ENCODE data around the gene GRAMD1A. TPM values are rescaled to one million over a fixed set of nuclear protein-coding genes. Genes with fewer than 3 reads are reported as not detected.
"Not testable (repeated sequence)": the region's sequence is repeated elsewhere in the genome, so short reads cannot be mapped to it uniquely, and the experiment has no call there.

Gene GRAMD1A
- total RNA-seq, 2 experiments from 2014 or later: 84.2 to 124 TPM

GRCh38 chr19:35051268-35051667, 51.1 kb downstream of the GRAMD1A start:
- POLR2A ChIA-PET: interaction anchor here (0.7 kb wide), 1 partner anchor 401 kb away, joined by 4 read pairs; no protein-coding TSS in a partner anchor
- BruUV-seq (replicated peaks); H3K79me2 ChIP-seq (ENCODE audit: insufficient read depth, low read depth, low read length); H2AFZ ChIP-seq (ENCODE audit: low read length); H3K4me2 ChIP-seq (ENCODE audit: low read length); H3K36me3 ChIP-seq (ENCODE audit: insufficient read depth, low read length); CTCF ChIA-PET (ENCODE audit: unreplicated experiment); intact Hi-C loops (cut with micrococcal nuclease; ENCODE audit: unreplicated experiment); DNase-seq (ENCODE audit: low spot score); H3K9me3 ChIP-seq (ENCODE audit: low read length); H3K27ac ChIP-seq (ENCODE audit: low read depth, low read length, poor library complexity, severe bottlenecking); H3K4me3 ChIP-seq (ENCODE audit: low read depth, low read length, poor library complexity, severe bottlenecking); H3K9me2 ChIP-seq (ENCODE audit: insufficient read depth, low read length); H3K4me1 ChIP-seq (ENCODE audit: insufficient read depth, low read length, poor library complexity, severe bottlenecking); H4K20me1 ChIP-seq (ENCODE audit: insufficient read depth, low read length): not testable (repeated sequence)

- no peak for DNase-seq (ENCODE audit: low spot score)
- no peak overlapping the region for H3K27ac ChIP-seq (ENCODE audit: low read depth, low read length, poor library complexity, severe bottlenecking)
- no peaks in the 10 kb centered on the region for H4K20me1 ChIP-seq (ENCODE audit: insufficient read depth, low read length)
- intact Hi-C loops (cut with micrococcal nuclease; ENCODE audit: unreplicated experiment): no loop called here
- BruUV-seq (replicated peaks): no TSS peak
- POLR2A ChIA-PET: no interaction called here
- H3K4me3 ChIP-seq (ENCODE audit: low read depth, low read length, poor library complexity, severe bottlenecking): no peak overlapping the region
- H3K36me3 ChIP-seq (ENCODE audit: insufficient read depth, low read length): no peaks in the 10 kb centered on the region
- CTCF ChIA-PET (ENCODE audit: unreplicated experiment): interaction anchor here (0.7 kb wide), 1 partner anchor 84 kb away, joined by 4 read pairs; no protein-coding TSS in a partner anchor
- no peaks in the 10 kb centered on the region for H3K9me3 ChIP-seq (ENCODE audit: low read length)
- H3K79me2 ChIP-seq (ENCODE audit: insufficient read depth, low read depth, low read length): no peaks in the 10 kb centered on the region
- no peaks in the 10 kb centered on the region for H3K9me2 ChIP-seq (ENCODE audit: insufficient read depth, low read length)
- no peak for TF ChIP-seq EZH2phosphoT487 (IDR thresholded peaks at IDR 0.05; ENCODE audit: borderline replicate concordance, low read depth, low read length)
- TF ChIP-seq CTCF (conservative IDR thresholded peaks at IDR 0.05; ENCODE audit: low read length): no peak
- H3K4me1 ChIP-seq (ENCODE audit: insufficient read depth, low read length, poor library complexity, severe bottlenecking): peaks cover 14% of the 10 kb centered on the region
- H3K4me2 ChIP-seq (ENCODE audit: low read length): no peak overlapping the region
- H2AFZ ChIP-seq (ENCODE audit: low read length): no peak overlapping the region
Measured at GRCh38 chr19:35051796-35052195, 51.7 kb downstream of the GRAMD1A start.

- ChIA-PET POLR2A (interaction anchor here (0.6 kb wide), 1 partner anchor 89 kb away, joined by 4 read pairs; no protein-coding TSS in a partner anchor), CTCF (ENCODE audit: unreplicated experiment) (no interaction called here)
- Histone ChIP-seq H4K20me1 (ENCODE audit: insufficient read depth, low read length) (no peaks in the 10 kb centered on the region), H3K36me3 (ENCODE audit: insufficient read depth, low read length) (no peaks in the 10 kb centered on the region), H3K27ac (ENCODE audit: low read depth, low read length, poor library complexity, severe bottlenecking) (no peak overlapping the region), H2AFZ (ENCODE audit: low read length) (no peak overlapping the region), H3K9me3 (ENCODE audit: low read length) (no peaks in the 10 kb centered on the region), H3K4me1 (ENCODE audit: insufficient read depth, low read length, poor library complexity, severe bottlenecking) (peaks cover 14% of the 10 kb centered on the region), H3K4me3 (ENCODE audit: low read depth, low read length, poor library complexity, severe bottlenecking) (no peak overlapping the region), H3K4me2 (ENCODE audit: low read length) (no peak overlapping the region), H3K79me2 (ENCODE audit: insufficient read depth, low read depth, low read length) (no peaks in the 10 kb centered on the region), H3K9me2 (ENCODE audit: insufficient read depth, low read length) (no peaks in the 10 kb centered on the region)
- no TSS peak for BruUV-seq (replicated peaks)
- DNase-seq (ENCODE audit: low spot score): no peak
- TF ChIP-seq CTCF (conservative IDR thresholded peaks at IDR 0.05; ENCODE audit: low read length) (no peak), EZH2phosphoT487 (IDR thresholded peaks at IDR 0.05; ENCODE audit: borderline replicate concordance, low read depth, low read length) (no peak)
- intact Hi-C loops (cut with micrococcal nuclease; ENCODE audit: unreplicated experiment): no loop called here
Measured at GRCh38 chr19:35052599-35053190, 52.6 kb downstream of the GRAMD1A start.
